HPDE6-E6E7 (cell line): ENCODE data around the gene MAP7D1.
A peak's percentile ranks its signal among the peaks of the same experiment; 100 is the strongest.
"Not testable (repeated sequence)": the region's sequence is repeated elsewhere in the genome, so short reads cannot be mapped to it uniquely, and the experiment has no call there.

Experiments used
- DNase-seq: peaks from one replicate; pipeline ENCODE4 v3.0.0; 2011; ENCODE audit warnings: missing footprints; ENCODE audit errors: extremely low spot score

The MAP7D1 gene

GRCh38 chr1:36168514-36168913 lies 12.6 kb downstream of the MAP7D1 start:
- no peak for DNase-seq

GRCh38 chr1:36170643-36171412 lies 14.9 kb downstream of the MAP7D1 start:
- DNase-seq, result no peak

DNA sequence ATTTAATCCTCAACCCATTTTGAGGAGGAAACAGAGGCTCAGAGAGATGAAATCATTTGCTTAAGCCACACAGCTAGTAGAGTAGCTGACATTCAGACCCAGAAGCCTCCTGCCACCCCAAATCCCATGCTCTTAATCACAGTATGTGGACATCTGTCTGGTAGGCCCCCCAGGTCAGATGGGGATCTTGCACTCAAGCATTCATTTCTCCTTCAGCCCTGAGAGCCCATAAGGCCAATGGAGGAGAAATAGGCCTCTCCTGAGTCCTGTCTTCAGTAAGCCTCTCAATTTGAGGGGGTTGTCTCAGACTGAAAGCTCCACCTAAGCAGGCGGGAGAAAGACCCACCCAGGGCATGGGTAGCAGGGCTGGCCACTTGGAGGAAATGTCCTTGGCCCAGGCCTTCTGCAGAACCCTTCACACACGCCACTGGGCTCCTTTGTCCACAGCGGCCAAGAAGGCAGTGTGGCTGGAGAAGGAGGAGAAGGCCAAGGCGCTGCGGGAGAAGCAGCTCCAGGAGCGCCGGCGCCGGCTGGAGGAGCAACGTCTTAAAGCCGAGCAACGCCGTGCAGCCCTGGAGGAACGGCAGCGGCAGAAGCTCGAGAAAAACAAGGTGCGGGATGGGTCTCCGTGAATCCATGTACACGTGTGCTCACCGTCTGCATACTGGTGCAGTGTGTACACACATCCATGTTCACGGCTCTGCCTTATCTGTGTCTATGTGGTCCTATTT lies 16.2 kb downstream of the MAP7D1 start:
- no peak for DNase-seq

GRCh38 chr1:36172983-36173382 lies 17.0 kb downstream of the MAP7D1 start:
- peak; percentile 94 for DNase-seq

- no peak for DNase-seq
Measured at GRCh38 chr1:36174713-36175112, 18.8 kb downstream of the MAP7D1 start.

DNA sequence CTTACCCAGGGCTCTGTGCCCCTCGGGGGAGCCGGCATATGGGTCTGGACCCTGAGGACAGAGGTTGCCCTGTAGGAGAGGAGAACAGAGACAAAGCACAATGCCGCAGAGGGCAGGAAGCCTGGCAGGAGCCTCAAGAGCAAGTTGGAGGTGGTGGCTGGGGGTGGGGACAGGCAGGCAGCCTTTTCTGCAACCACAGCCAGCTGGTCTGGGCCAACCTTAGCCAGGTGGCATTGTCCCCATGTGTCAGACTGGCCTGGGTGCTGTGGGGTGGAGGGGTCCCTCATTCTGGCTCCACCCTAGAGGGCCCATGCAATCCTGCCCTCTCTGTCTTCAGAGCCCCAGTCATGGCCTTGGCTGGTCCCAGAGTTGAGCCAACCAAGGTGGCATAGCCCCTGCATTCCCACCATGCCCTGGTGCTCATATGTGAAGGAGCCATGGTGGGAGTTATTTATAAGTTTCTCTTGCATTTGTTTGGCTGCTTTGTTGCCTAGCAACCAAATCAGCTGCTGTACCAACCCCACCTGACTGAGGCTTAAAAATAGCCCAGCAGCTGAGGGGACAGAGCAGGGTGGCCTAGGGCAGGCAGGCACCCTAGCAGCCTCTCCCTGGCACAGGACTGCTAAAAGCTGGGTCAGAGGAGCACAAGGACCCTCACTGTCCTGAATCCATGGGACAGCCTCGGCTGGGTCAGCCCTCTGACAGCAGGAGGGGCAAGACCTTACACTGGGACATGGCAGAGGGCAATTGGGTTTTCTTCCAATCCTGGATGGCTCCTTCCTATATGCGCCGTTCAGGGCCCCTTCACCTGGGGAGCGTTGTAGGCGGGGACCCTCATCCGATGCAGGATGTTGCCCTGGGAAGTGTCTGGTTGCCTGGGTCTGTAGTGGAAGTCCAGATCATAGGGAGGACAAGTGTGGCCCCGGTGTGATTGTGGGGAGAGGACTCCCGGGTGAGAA lies 19.5 kb downstream of the MAP7D1 start:
- DNase-seq, result no peak

GRCh38 chr1:36176106-36176949 lies 20.4 kb downstream of the MAP7D1 start:
- DNase-seq, result no peak

GRCh38 chr1:36177589-36178431 lies 21.9 kb downstream of the MAP7D1 start:
- no peak for DNase-seq

DNA sequence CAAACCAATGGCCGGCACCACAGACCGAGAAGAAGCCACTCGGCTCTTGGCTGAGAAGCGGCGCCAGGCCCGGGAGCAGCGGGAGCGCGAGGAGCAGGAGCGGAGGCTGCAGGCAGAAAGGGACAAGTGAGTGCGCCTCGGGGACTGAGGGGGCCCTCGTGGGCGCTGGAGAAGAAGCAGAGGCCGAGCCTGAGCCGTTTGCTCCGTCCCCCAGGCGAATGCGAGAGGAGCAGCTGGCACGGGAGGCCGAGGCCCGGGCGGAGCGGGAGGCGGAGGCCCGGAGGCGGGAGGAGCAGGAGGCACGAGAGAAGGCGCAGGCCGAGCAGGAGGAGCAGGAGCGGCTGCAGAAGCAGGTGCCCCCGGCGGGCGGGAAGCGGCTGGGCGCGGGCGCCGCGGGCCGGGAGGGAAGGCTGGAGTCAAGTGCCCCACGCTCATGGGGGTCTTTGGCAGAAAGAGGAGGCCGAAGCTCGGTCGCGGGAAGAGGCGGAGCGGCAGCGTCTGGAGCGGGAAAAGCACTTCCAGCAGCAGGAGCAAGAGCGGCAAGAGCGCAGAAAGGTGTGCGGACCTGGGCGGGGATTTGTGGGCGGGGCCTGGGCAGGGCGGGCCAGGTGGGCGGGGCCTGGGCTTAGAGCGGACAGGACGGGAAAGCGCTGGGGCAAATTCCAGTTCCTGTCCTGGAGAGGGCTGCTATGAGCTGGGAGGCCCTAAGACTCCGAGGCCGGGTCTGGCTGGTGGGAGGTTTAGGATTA lies 22.7 kb downstream of the MAP7D1 start:
- no peak for DNase-seq

DNA sequence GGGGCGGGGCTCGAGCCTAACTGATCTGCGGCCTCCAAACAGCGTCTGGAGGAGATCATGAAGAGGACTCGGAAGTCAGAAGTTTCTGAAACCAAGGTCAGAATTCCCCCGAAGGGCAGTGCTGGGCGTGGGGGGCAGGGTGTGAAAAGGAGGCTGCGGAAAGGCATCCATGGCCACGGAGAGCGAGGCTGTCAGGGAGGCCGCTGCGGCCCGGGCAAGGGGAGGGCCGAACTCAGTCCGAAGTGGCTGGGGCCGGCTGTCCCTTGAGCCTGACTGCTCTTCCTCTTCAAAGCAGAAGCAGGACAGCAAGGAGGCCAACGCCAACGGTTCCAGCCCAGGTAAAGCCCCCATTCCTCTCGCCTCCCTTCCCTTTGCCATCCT lies 23.2 kb downstream of the MAP7D1 start:
- DNase-seq, result no peak

- no peak for DNase-seq
Measured at GRCh38 chr1:36182734-36183133, 26.8 kb downstream of the MAP7D1 start.

DNA sequence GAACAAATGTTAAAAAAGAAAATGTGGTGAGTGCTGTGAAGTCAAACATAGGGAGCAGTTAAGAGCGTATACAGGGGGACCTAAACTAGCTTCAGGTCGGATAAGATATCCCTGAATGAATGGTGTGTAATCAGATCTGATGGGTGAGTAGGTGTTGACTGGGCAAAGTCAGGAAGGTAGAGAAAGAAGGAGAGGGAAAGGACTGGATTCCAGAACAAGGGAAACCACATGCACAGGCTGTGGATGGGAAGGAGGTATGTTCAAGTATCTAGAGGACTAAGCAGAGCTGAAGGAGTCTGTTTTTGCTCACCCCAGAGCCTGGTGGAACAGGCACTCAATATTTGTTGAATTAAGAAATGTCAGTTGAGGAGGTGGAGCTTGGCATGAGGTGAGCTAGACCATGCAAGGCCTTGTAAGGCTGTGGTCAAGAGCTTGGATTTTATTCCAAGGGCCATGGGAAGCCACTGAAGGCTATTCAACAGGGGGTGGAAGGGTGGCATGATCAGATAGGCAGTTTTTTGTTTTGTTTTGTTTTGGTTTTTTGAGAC lies 27.4 kb downstream of the MAP7D1 start:
- no peak for DNase-seq

DNA sequence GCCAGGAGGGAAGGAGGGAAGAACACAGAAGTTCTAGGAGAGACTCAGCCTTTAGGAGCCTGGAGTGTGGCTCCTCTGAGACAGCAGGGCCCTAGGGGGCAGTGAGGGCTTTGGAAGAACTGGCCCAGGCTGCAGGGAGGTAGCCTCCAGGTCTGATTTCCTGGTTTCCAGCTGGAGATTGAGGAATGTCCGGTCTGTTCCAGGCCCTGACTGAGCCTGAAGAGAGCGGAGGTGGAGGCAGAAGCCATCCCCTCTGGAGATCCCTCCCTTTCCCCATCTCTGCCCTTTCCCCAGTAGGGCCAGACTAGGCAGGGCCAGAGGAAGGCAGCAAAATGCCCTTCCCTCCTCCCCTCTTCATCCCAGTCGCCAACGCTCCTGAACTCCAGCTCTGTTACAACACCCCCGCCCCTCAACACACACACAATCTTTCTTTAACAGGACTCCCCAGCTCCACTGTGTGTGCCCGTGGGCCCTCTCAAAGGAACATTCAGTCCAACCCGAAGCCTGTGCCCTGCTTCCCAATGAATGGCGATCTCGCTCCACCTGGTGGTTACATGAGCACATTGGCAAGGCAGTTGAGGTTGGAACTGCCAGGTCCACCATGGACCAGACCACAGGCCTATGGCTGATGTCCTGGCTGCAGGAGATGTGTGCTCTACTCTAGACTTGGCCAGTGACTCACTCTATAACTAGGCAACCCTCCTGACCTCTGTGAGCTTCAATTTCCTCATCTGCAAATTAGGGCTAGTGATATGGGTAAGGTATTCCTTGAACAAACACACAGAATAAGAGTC lies 32.0 kb downstream of the MAP7D1 start:
- DNase-seq, result peak; percentile 90

GRCh38 chr1:36196805-36197204 lies 40.8 kb downstream of the MAP7D1 start:
- not testable (repeated sequence) for DNase-seq

DNA sequence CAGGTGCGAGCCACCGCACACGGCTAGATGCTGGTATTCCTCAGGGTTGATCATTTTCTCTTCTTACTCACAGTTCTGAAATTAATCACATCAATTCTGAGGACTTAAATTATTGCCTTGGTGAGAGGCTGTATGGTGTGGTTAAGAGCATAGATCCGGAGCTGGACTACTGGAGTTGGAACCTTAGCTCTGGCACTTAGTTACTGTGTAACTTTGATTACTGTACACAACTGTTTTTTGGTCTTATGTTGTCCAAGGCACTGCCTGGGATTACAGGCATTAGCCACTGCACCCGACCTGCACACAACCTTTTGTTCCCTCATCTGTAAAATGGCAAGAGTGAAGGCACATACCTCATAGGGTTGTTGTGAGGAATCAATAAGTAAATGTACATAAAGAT lies 42.7 kb downstream of the MAP7D1 start:
- no peak for DNase-seq

- no peak for DNase-seq
Measured at GRCh38 chr1:36199934-36200741, 44.2 kb downstream of the MAP7D1 start.

GRCh38 chr1:36203027-36203553 lies 47.1 kb downstream of the MAP7D1 start:
- no peak for DNase-seq
